ENCODE data around the gene TMEM63B. TPM values are rescaled to one million over a fixed set of nuclear protein-coding genes. Genes with fewer than 3 reads are reported as not detected.
A peak's percentile ranks its signal among the peaks of the same experiment; 100 is the strongest.
"Not testable (repeated sequence)": the region's sequence is repeated elsewhere in the genome, so short reads cannot be mapped to it uniquely, and the experiment has no call there.

The TMEM63B gene
- total RNA-seq, 2 donors from 2014 or later = 64.6 to 65.2 TPM

GRCh38 chr6:44180406-44180805 lies 53.1 kb downstream of the TMEM63B start:
- no peak for DNase-seq
- Histone ChIP-seq H3K27me3 (ENCODE audit: control insufficient read depth, insufficient read depth, low read length, poor library complexity, severe bottlenecking) (no peaks in the 10 kb centered on the region), H3K27ac (ENCODE audit: low read depth, low read length) (no peak overlapping the region), H3K4me3 (ENCODE audit: low read length) (no peak overlapping the region), H3K4me1 (ENCODE audit: control insufficient read depth, insufficient read depth, low read length) (peaks cover 2% of the 10 kb centered on the region), H3K9me3 (ENCODE audit: control insufficient read depth, low read length) (no peaks in the 10 kb centered on the region), H3K9ac (ENCODE audit: extremely low read depth, low read length, poor library complexity, severe bottlenecking) (no peak overlapping the region), H3K36me3 (ENCODE audit: control insufficient read depth, insufficient read depth, low read length) (no peaks in the 10 kb centered on the region)
- no peak for TF ChIP-seq CTCF (conservative IDR thresholded peaks at IDR 0.05)
- 89 to 93% methylated on average over 3 to 4 of the region's 4 CpGs for WGBS, 2 experiments (ENCODE audit: insufficient coverage in 1 of 2, insufficient read length in 1 of 2)
- Mint-ChIP-seq H3K36me3 (ENCODE audit: low read depth) (no peaks in the 10 kb centered on the region), H3K4me3 (no peak overlapping the region), H3K27ac (no peak overlapping the region), H3K4me1 (peaks cover 28% of the 10 kb centered on the region), H3K27me3 (ENCODE audit: insufficient read depth) (no peaks in the 10 kb centered on the region), H3K9me3 (no peaks in the 10 kb centered on the region)

GRCh38 chr6:44180886-44181285 lies 53.5 kb downstream of the TMEM63B start:
- Mint-ChIP-seq H3K27me3 (ENCODE audit: insufficient read depth) (no peaks in the 10 kb centered on the region), H3K4me3 (no peak overlapping the region), H3K4me1 (peaks cover 31% of the 10 kb centered on the region), H3K36me3 (ENCODE audit: low read depth) (no peaks in the 10 kb centered on the region), H3K9me3 (no peaks in the 10 kb centered on the region), H3K27ac (no peak overlapping the region)
- Histone ChIP-seq H3K9ac (ENCODE audit: extremely low read depth, low read length, poor library complexity, severe bottlenecking) (no peak overlapping the region), H3K36me3 (ENCODE audit: control insufficient read depth, insufficient read depth, low read length) (no peaks in the 10 kb centered on the region), H3K27ac (ENCODE audit: low read depth, low read length) (no peak overlapping the region), H3K4me3 (ENCODE audit: low read length) (no peak overlapping the region), H3K4me1 (ENCODE audit: control insufficient read depth, insufficient read depth, low read length) (peaks cover 5% of the 10 kb centered on the region), H3K9me3 (ENCODE audit: control insufficient read depth, low read length) (no peaks in the 10 kb centered on the region), H3K27me3 (ENCODE audit: control insufficient read depth, insufficient read depth, low read length, poor library complexity, severe bottlenecking) (no peaks in the 10 kb centered on the region)
- DNase-seq = peak; percentile 51
- 90 to 92% methylated on average over 2 to 4 of the region's 4 CpGs for WGBS, 2 experiments (ENCODE audit: insufficient coverage in 1 of 2, insufficient read length in 1 of 2)
- TF ChIP-seq CTCF (conservative IDR thresholded peaks at IDR 0.05) = no peak

GRCh38 chr6:44181784-44182183 lies 54.4 kb downstream of the TMEM63B start:
- H3K9me3 ChIP-seq (ENCODE audit: control insufficient read depth, low read length); H3K9me3 Mint-ChIP-seq; H3K27ac Mint-ChIP-seq; H3K9ac ChIP-seq (ENCODE audit: extremely low read depth, low read length, poor library complexity, severe bottlenecking); H3K27me3 Mint-ChIP-seq (ENCODE audit: insufficient read depth); H3K27ac ChIP-seq (ENCODE audit: low read depth, low read length); H3K4me3 ChIP-seq (ENCODE audit: low read length); H3K27me3 ChIP-seq (ENCODE audit: control insufficient read depth, insufficient read depth, low read length, poor library complexity, severe bottlenecking); DNase-seq; H3K36me3 Mint-ChIP-seq (ENCODE audit: low read depth); H3K4me3 Mint-ChIP-seq; H3K36me3 ChIP-seq (ENCODE audit: control insufficient read depth, insufficient read depth, low read length): not testable (repeated sequence)
- H3K4me1 ChIP-seq (ENCODE audit: control insufficient read depth, insufficient read depth, low read length) = peaks cover 12% of the 10 kb centered on the region
- H3K4me1 Mint-ChIP-seq = peaks cover 35% of the 10 kb centered on the region

GRCh38 chr6:44182911-44183390 lies 55.6 kb downstream of the TMEM63B start:
- no peaks in the 10 kb centered on the region for H3K36me3 Mint-ChIP-seq (ENCODE audit: low read depth)
- TF ChIP-seq CTCF (conservative IDR thresholded peaks at IDR 0.05) = no peak
- Histone ChIP-seq H3K36me3 (ENCODE audit: control insufficient read depth, insufficient read depth, low read length) (no peaks in the 10 kb centered on the region), H3K9me3 (ENCODE audit: control insufficient read depth, low read length) (no peaks in the 10 kb centered on the region), H3K4me3 (ENCODE audit: low read length) (no peak overlapping the region), H3K9ac (ENCODE audit: extremely low read depth, low read length, poor library complexity, severe bottlenecking) (no peak overlapping the region), H3K27me3 (ENCODE audit: control insufficient read depth, insufficient read depth, low read length, poor library complexity, severe bottlenecking) (no peaks in the 10 kb centered on the region), H3K27ac (ENCODE audit: low read depth, low read length) (no peak overlapping the region), H3K4me1 (ENCODE audit: control insufficient read depth, insufficient read depth, low read length) (peaks cover 10% of the 10 kb centered on the region)
- no peak overlapping the region for H3K27ac Mint-ChIP-seq
- peaks cover 33% of the 10 kb centered on the region for H3K4me1 Mint-ChIP-seq
- no peaks in the 10 kb centered on the region for H3K27me3 Mint-ChIP-seq (ENCODE audit: insufficient read depth)
- no peak for DNase-seq
- H3K4me3 Mint-ChIP-seq = no peak overlapping the region
- H3K9me3 Mint-ChIP-seq = no peaks in the 10 kb centered on the region
- 93 to 100% methylated on average over 3 to 4 of the region's 4 CpGs for WGBS, 2 experiments (ENCODE audit: insufficient coverage in 1 of 2, insufficient read length in 1 of 2)

Data from endodermal cell (in vitro differentiated cells).